Measurements from ENCODE around the gene CYP4F12.
A peak's percentile ranks its signal among the peaks of the same experiment; 100 is the strongest.
"Not testable (repeated sequence)": the region's sequence is repeated elsewhere in the genome, so short reads cannot be mapped to it uniquely, and the experiment has no call there.

Gene CYP4F12

GRCh38 chr19:15672580-15673175, at the start of gene CYP4F12:
CYP4F12 (plus strand) TSS chr19:15673087; CDS start chr19:15673530, 443 bp downstream.
- no peak for DNase-seq

DNA sequence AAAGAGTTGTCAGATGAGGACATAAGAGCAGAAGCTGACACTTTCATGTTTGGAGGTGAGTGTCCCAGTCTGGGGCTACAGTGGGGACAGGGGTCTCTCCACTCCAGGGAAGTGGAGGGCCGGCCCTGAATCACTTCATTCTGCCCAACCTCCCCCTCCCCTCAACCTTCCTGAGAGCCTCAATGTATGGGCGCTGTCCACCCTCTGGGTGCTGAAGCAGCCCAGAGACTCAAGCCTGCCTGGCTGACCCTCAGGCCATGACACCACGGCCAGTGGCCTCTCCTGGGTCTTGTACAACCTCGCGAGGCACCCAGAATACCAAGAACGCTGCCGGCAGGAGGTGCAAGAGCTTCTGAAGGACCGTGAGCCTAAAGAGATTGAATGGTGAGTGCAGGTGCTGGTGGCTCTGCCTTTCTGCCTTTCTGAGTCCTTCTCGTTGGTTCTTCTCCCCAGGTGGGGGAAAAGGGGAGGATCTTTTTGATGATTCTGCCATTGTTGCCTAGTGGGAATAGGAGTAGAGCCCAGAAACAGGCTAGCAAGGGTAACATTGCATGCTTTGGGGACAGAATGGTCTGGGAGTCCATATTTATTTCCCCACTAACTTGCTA, 49.1 kb upstream of the CYP4F12 start:
- no peak for DNase-seq

- no peak for DNase-seq
Measured at GRCh38 chr19:15628236-15629002, 44.5 kb upstream of the CYP4F12 start.

GRCh38 chr19:15629003-15629880, 43.6 kb upstream of the CYP4F12 start:
- DNase-seq = peak; percentile 41

DNA sequence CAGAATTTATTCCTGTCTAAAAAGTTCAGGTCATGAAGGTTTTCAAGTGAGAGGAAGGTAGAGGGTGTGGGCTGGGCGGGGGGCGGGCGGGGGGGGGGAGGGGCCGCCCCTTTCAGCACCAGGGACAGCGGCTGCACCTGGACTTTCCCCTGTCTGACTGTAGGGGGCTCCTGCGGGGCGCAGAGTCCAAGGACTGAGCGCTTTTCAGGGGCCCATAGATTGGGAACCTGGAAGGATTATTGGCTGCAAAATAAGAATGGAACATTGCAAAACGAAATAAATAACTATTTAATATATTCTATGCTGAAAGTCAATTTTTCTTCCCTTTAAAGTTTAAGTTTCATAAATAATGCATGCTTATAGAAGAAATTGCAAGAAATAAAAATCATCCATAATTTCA, 41.1 kb upstream of the CYP4F12 start:
- peak; percentile 27 for DNase-seq

DNA sequence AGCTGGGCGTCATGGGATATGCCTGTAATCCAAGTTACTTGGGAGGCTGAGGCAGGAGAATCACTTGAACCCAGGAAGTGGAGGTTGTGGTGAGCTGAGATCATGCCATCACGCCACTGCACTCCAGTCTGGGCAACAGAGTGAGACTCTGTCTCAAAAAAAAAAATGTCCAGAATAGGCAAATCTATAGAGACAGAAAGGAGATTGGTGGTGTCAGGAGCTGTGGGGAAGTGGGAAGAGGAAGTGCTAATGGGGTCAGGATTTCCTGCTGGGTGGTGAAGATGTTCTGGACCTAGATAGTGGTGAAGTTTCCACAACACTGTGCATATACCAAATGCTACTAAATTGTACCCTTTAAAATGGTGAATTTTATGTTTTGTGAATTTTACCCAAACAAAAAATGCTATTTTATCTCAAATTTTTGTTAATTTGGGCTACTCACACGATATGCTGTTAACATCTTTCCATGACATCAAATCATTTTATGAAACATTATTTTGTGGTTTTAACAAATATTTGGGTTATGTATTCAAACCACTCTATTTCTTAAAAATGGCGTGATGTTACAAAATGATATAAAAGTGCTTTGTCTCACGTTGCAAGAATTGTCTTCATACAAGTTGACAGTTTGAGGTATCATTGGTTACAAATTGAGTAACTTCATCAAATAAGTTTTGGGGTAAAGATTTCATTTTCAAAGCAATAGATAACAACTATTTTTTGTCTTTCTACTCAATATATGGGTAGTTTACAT, 39.6 kb upstream of the CYP4F12 start:
- no peak for DNase-seq

DNA sequence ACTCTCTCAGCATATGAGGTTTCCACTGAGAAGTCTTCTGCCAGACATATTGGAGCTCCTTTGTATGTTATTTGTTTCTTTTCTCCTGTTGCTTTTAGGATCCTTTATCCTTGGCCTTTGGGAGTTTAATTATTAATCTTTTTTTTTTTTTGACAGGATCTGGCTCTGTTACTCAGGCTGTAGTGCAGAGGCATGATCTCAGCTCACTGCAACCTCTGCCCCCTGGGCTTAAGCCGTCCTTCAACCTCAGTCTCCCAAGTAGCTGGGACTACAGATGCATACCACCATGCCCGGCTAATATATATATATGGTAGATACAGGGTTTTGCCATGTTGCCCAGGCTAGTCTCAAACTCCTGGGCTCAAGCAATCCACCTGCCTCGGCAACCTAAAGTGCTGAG, 38.8 kb upstream of the CYP4F12 start:
- no peak for DNase-seq

DNA sequence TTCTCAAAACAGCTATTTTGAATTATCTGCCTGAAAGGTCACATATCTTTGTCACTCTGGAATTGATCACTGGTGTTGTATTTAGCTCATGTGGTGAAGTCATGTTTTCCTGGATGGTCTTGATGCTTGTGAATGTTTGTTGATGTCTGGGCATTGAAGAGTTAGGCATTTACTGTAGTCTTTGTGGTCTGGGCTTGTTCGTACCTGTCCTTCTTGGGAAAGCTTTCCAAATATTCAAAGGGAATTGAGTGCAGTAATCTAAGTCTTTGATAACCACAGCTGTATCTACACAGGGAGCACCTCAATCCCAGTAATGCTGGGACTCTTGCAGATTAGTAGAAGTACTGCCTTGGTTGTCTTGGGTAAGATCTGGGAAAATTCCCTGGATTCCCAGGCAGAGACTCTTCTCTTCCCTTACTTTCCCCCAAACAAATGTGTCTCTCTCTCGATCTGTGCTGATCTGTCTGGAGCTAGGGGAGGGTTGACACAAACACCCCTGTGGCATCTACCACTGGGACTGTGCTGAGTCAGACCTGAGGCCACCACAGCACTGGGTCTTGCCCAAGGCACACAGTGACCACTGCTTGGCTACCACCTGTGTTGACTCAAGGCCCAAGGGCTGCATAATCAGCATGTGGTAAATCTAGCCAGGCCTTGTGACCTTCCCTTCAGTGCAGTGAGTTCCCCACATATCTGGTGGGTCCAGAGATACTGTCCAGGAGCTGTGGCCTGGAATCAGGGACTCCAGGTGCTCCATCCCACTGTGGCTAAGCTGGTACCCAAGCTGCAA, 37.7 kb upstream of the CYP4F12 start:
- DNase-seq = no peak

DNA sequence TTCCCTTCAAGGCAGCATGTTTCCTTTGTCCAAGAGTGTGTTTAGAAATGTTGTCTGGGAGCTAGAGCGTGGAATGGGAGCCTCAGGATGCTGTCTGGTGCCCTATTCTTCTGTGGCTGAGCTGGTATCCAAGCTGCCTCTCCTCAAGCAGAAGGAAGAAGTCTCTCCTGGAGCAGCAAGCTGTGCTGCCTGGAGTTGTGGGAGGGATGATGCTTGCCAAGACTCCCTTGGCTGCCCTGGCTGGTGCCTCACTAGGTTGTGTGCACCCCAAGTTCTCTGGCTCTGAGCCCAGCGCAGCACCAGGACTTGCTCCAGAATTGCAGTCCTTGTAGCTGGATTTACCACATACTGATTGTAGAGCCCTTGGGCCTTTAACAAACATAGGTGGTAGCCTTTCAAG, 36.9 kb upstream of the CYP4F12 start:
- DNase-seq = no peak

- DNase-seq = no peak
Measured at GRCh38 chr19:15639596-15639995, 33.3 kb upstream of the CYP4F12 start.

GRCh38 chr19:15640294-15640903, 32.5 kb upstream of the CYP4F12 start, which contains the start of gene CYP4F3:
CYP4F3 (plus strand) TSS chr19:15640897; CDS start chr19:15641416, 519 bp downstream.
- DNase-seq = no peak

DNA sequence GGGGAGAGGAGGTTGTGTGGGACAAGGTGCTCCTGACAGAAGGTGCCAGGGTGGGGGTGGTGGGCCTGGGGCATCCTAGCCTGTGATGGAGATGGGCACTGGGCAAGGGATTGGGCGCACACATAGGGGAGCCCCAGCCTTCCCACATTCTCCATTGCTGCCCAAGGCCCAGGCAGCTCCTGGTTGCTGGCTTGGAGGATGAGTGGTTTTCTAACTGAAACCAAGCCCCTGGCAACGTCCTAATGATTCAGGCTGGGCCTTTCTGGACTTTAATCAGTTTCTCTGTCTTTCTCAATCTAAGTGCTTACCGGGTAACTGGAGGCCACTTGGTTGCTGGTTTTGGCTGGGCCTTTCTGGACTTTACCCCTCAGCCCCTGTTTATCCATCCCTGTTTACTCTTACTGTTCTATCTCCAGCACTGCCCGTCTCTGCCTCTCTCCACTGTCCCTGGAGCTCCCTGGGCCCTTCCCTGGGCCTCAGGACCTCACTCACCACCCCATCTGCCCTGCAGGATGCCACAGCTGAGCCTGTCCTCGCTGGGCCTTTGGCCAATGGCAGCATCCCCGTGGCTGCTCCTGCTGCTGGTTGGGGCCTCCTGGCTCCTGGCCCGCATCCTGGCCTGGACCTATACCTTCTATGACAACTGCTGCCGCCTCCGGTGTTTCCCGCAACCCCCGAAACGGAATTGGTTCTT, 31.8 kb upstream of the CYP4F12 start:
- no peak for DNase-seq

DNA sequence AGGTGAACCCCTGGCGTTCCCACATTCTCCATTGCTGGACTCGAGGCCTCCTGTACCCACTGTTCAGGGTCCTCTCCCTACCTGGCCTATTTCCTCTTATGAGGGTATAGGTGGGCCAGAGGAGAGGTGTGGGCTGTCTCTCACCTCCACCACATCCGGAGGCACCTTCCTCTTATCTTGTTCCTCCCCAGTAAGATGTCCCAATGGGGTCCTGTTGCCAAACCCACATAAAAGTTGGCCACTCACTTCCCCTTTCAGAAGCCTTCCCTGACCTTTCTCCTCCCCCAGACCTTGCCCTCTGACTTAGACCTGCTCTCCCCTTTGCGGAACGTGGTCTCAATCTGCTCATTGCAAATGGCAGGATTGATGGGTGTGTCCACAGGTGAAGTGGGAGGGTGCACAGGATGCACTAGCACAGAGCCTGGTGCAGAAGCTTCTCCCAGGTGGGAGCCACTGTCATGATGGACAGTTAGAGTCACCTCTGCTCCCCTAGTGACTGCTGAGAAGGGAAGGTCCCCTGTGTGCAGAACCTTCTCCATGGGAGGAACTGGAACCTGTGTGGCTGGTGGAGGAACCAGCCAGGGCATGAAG, 30.9 kb upstream of the CYP4F12 start:
- no peak for DNase-seq

DNA sequence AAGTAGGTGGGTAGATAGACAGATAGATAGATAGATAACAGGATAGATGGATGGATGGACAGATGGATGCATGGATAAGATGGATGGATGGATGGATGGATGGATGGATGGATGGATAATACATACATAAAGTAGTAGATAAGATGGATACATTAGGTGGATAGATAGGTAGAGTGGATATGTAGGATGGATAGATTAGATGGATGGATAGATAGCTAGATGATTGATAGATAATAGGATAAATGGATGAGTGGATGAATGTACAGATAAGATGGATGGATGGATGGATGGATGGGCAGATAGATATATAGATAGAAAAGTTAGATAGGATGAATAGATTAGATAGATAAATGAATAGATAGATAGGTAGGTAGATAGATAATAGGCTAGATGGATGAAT, 30.1 kb upstream of the CYP4F12 start:
- no peak for DNase-seq

- DNase-seq = no peak
Measured at GRCh38 chr19:15643387-15643786, 29.5 kb upstream of the CYP4F12 start.

DNA sequence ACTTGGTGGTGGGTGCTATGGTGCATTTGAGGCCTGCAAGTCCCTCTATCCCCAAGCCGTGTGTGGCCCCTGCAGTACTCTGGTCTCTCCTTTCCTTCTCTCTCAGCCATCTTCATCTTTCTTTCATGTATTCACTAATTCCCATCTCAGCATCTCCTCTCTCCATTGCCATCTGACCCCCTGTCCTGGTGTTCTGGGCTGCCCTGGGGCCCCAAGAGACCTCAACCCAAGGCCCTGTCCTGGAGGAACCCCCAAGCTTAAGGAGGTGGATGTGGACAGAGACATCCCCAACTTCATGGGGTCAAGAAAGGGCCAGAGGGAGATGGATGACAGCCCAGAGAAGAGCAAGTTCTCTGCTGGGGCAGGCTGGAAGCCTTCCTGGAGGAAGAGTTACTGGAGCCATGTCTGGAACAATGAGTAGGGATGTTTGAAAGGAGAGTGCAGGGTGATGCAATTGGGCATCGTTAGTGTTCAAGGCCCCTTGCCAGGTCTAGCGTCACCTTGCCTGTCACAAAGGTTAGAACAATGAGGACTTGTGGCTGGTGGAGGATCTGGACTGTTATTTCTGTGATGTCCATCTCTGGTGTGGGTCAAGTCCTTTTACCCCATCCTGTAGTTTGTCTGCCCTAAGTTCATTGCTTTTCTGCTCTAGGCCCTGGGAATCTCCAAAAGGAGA, 28.7 kb upstream of the CYP4F12 start:
- DNase-seq = no peak

- DNase-seq = no peak
Measured at GRCh38 chr19:15644816-15645215, 28.1 kb upstream of the CYP4F12 start.

DNA sequence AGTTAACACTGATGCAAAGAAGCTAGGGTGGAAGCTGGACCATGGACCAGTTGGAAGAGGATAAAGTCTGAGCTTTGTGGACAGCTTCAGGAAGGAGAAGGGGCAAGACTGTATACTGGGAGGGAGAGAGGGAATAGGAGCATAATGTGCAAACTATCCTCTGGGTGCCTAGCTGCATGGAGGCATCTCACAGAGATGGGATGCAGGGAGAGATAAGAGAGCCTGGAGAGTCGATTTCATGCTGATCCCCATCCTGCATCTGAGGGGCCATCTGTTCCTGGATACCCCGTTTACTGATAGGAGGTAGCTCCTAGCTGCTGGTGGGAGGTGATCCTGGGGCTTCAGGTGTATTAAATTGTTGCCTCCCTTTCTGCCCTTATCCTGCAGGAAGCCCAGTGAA, 23.4 kb upstream of the CYP4F12 start:
- no peak for DNase-seq

- not testable (repeated sequence) for DNase-seq
Measured at GRCh38 chr19:15650123-15650522, 22.8 kb upstream of the CYP4F12 start.
